SIG-M5 treated with dmso at 0.1 percent for 504 hours (cell line): Measurements from ENCODE around the gene AKAP4.

Experiments used
- DNase-seq: peaks from one replicate; lab custom pipeline; 2025; ENCODE audit not compliant: unreplicated experiment; lab: John Stamatoyannopoulos, UW

AKAP4 gene

GRCh38 chrX:50200907-50201306 lies at the start of gene AKAP4:
AKAP4 (minus strand) TSS chrX:50201007; CDS start chrX:50200889, 118 bp downstream.
- no peak for DNase-seq

- peak; percentile 4 for DNase-seq
Observed at GRCh38 chrX:50211510-50211909, 10.7 kb upstream of the AKAP4 start.

GRCh38 chrX:50206753-50207152 lies 5.9 kb upstream of the AKAP4 start:
- no peak for DNase-seq

GRCh38 chrX:50204364-50204899 lies 3.6 kb upstream of the AKAP4 start, which contains the start of gene CCNB3:
CCNB3 (plus strand) TSS chrX:50204765; CDS start chrX:50285164, 80,399 bp downstream.
- peak; percentile 57 for DNase-seq

- DNase-seq: no peak
Observed at GRCh38 chrX:50202539-50202938, 1.7 kb upstream of the AKAP4 start.

GRCh38 chrX:50198348-50198747 lies 2.5 kb downstream of the AKAP4 start:
- no peak for DNase-seq

GRCh38 chrX:50188859-50189600 lies 11.8 kb downstream of the AKAP4 start:
- no peak for DNase-seq

GRCh38 chrX:50183891-50184290 lies 16.9 kb downstream of the AKAP4 start:
- DNase-seq: no peak

GRCh38 chrX:50180073-50180940 lies 20.5 kb downstream of the AKAP4 start:
- DNase-seq: no peak

GRCh38 chrX:50169717-50170116 lies 31.1 kb downstream of the AKAP4 start:
- DNase-seq: no peak

- DNase-seq: no peak
Observed at GRCh38 chrX:50168241-50168687, 32.5 kb downstream of the AKAP4 start.

- DNase-seq: no peak
Observed at GRCh38 chrX:50167366-50167765, 33.4 kb downstream of the AKAP4 start.

GRCh38 chrX:50165727-50166126 lies 35.1 kb downstream of the AKAP4 start:
- no peak for DNase-seq

GRCh38 chrX:50161127-50161526 lies 39.7 kb downstream of the AKAP4 start:
- DNase-seq: no peak

- DNase-seq: no peak
Observed at GRCh38 chrX:50158593-50158992, 42.2 kb downstream of the AKAP4 start.

GRCh38 chrX:50157545-50158135 lies 43.2 kb downstream of the AKAP4 start:
- DNase-seq: no peak

- DNase-seq: no peak
Observed at GRCh38 chrX:50154429-50154828, 46.4 kb downstream of the AKAP4 start.

- no peak for DNase-seq
Observed at GRCh38 chrX:50152456-50152855, 48.4 kb downstream of the AKAP4 start.

GRCh38 chrX:50147972-50148371 lies 52.8 kb downstream of the AKAP4 start:
- DNase-seq: no peak
